ENCODE measurements around the gene LRAT. TPM values are rescaled to one million over a fixed set of nuclear protein-coding genes. Genes with fewer than 3 reads are reported as not detected.
A peak's percentile ranks its signal among the peaks of the same experiment; 100 is the strongest.

The LRAT gene
- total and polyA plus RNA-seq, 2 experiments from 2014 or later: 57.1 to 90.1 TPM

GRCh38 chr4:154720618-154721267 lies 23.1 kb upstream of the LRAT start:
- Mint-ChIP-seq H3K27me3 (ENCODE audit: insufficient read depth, low read depth, poor library complexity) (peaks cover 7% of the 10 kb centered on the region), H3K4me1 (peaks cover 30% of the 10 kb centered on the region)

More at GRCh38 chr4:154720618-154721267, 23.1 kb upstream of the LRAT start:
- Histone ChIP-seq H3K4me1 (ENCODE audit: insufficient read depth) (peaks cover 44% of the 10 kb centered on the region), H3K9me2 (ENCODE audit: insufficient read depth) (no peaks in the 10 kb centered on the region), H2AFZ (no peak overlapping the region), H3K4me2 (no peak overlapping the region), H3K27ac (ENCODE audit: low read depth) (no peak overlapping the region), H3K36me3 (ENCODE audit: insufficient read depth) (no peaks in the 10 kb centered on the region), H4K20me1 (replicated peaks; ENCODE audit: insufficient read depth) (no peaks in the 10 kb centered on the region), H3K79me2 (replicated peaks; ENCODE audit: insufficient read depth) (no peaks in the 10 kb centered on the region), H3K4me3 (no peak overlapping the region), H3F3A (replicated peaks; ENCODE audit: low read depth) (no peaks in the 10 kb centered on the region), H3K27me3 (ENCODE audit: insufficient read depth) (no peaks in the 10 kb centered on the region)
- Mint-ChIP-seq H3K27ac (no peak overlapping the region), H3K36me3 (ENCODE audit: low read depth) (no peaks in the 10 kb centered on the region), H3K4me3 (no peak overlapping the region), H3K9me3 (no peaks in the 10 kb centered on the region)
- ATAC-seq (peak; percentile 86), DNase-seq (ENCODE audit: low spot score) (peak; percentile 30)
- TF ChIP-seq EZH2 (IDR thresholded peaks at IDR 0.05; ENCODE audit: low read depth, unreplicated experiment) (no peak), CTCF (conservative IDR thresholded peaks at IDR 0.05; ENCODE audit: low read depth in 2 of 2) (peak; percentile 26 to 56), ZNF331 (CRISPR knock-in tag; IDR thresholded peaks at IDR 0.05; ENCODE audit: low read depth) (no peak), REST (IDR thresholded peaks at IDR 0.05; ENCODE audit: unreplicated experiment) (no peak), EZH2phosphoT487 (IDR thresholded peaks at IDR 0.05; ENCODE audit: unreplicated experiment) (no peak)
